SIG-M5 treated with dmso at 0.1 percent for 504 hours (cell line): ENCODE data around the gene RGS9BP.
A peak's percentile ranks its signal among the peaks of the same experiment; 100 is the strongest.
"Not testable (repeated sequence)": the region's sequence is repeated elsewhere in the genome, so short reads cannot be mapped to it uniquely, and the experiment has no call there.

Experiments
- DNase-seq: peaks from one replicate; lab custom pipeline; 2025; ENCODE audit not compliant: unreplicated experiment; lab: John Stamatoyannopoulos, UW

Gene RGS9BP, protein sequence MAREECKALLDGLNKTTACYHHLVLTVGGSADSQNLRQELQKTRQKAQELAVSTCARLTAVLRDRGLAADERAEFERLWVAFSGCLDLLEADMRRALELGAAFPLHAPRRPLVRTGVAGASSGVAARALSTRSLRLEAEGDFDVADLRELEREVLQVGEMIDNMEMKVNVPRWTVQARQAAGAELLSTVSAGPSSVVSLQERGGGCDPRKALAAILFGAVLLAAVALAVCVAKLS

DNA sequence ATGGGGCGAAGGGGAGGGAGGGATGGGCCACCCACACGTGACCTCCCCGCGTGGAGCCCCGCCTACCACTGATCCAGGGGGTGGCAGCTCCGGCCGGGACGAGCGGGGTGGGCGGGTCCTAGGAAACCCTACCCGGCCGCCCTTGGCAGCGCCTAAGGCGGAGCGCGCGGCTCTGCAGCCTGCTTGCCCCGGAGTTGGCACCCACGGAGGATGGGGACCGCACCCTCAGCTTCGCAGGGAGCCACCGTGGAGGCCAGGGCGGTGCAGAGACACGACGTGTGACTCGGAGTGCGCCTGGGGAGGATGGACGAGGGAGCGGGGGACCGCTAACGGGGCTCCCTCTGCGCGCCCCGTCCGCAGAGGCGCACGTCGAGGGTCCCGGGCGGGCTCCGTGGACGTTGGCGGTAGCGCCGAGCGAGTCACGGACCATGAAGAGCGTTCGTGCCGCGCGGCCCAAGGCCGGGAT is at the start of gene RGS9BP:
Gene RGS9BP, plus strand, starts transcription at position 129 of the 466 bp plus-strand sequence. CDS start 416 bp downstream, outside the sequence.
- DNase-seq: peak; percentile 59

DNA sequence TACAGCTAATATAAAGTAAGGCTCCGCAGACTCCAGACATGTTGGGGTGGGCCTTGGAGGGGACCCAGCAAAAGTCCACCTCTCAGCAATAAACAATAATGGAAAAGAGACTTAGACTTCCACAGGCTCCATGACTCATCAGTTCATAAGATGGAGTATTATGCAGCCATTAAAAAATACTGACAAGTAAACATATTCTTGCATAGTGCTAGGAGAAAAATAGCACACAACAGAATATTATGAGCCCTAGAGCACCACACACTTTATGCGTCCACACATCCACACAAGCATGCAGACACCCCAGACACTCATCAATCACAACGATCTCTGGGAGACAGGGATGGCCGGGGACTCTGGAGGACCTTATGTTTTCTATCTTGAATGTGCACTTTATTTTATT is 48.7 kb upstream of the RGS9BP start:
- no peak for DNase-seq

DNA sequence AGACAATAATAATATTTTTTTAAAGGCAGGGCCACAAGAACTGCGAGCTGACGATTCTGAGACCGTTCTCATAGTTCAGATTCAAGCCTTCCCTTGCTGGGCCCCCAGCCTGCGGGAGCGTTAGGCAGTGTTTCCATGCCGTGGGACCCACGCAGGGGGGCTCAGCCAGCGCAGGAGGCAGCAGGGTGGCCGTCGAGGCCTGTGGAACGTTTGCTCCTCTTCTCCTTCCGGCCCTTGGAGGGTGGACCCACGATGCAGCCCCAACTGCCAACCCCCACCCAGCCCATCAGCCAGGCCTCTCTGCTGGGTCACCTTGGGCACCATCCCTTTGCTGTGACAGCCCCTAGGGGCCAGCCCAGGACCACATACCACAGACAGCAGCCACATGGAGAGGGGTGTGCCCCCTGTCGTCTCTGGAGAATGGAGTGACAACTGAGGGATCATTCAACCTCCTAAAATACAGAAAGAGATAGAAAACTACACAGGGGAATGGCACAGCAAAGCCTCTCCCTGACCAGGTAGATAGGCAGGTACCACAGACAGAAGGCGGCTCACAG is 47.9 kb upstream of the RGS9BP start:
- no peak for DNase-seq

DNA sequence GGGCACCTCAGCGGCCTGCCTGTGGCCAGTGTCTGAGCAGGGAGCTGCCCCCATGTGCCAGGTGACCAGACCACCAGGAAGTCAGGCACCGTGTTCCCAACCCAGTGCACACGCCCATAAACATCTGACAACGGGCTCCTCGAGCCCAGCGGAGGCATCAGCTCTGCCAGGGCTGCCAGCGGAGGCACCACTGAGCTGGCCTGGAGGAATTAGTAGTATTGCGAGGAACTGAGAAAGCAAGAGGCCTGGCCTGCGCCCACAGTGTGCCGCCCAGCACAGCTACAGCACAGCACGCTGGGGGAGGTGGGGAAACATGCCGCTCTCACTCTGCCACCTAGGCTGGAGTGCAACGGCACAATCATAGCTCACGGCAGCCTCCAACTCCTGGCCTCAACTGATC is 45.3 kb upstream of the RGS9BP start:
- no peak for DNase-seq

DNA sequence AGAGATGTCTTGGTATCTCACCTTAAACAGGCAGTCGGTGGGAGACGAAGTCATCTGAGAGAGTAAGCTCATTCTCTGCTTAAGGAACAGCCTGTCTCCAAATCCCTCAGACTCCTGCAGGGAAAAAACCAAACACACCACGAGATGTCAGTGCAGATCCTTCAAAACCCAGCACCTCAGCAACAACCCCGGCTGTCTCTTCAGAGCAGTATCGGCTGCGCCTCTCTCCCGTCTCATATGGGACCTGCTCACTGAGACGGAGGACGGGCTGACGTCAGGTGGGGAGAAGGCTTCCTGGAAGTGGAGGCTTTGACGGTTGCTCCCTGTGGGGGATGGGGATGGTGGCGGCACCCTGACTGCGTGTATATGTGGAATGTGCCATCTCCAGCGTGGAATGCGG is 44.3 kb upstream of the RGS9BP start:
- DNase-seq: no peak

DNA sequence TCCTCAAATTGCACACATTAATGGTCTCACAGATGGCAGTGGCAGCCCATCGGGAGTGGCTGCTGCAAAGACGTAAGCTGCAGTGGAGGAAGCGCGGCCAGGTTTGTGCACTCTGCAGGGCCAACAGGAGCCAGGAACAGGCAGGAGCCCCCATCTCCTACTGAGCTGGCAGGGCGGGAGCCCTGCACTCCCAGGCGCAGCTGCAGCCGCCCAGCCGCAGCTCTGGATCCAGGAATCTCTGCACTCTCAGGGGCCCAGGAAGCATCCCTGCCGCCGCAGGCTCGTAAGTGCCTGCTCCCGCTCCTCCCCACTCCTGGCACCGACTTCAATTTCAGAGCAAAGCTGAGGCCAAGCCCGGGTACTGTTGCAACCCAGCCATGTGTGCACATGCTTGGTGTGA is 38.2 kb upstream of the RGS9BP start:
- DNase-seq: no peak

DNA sequence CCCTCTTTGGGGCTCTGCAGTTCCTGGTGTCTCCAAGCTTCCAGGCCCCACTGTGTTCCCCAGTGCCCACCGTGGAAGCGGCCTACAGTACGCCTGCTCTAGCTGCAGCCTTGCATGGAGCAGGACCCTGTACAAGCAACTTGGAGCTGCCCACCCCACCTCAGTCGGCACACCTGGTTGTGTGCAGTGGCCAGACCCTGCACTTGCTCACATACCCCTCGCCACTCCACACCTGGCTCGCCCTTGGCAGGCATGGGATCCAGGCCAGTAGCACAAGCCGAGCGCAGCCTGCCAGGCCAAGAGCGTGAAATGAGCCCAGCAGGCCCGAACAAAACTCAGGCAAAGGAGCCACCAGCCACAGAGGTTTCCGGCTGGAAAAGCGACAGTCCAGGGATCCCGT is 37.0 kb upstream of the RGS9BP start:
- no peak for DNase-seq

DNA sequence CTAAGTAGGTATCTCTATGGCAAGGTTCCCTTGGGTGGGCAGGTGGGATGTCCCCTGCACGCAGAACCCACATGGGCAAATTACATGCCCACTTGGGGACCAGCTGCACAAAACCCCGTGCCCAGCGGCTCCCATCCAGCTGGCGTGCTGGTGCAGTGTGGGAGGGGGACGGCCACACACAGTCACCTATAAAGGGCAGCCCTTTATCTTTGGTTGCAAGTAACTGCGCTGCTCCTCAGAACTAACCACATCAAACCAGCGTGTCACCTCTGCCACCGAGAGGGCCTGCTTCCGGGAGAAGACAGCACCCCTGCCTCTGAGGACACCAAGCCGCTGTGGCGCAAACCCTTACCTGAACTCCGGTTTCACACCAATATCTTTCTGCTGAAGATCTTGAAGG is 32.9 kb upstream of the RGS9BP start:
- no peak for DNase-seq

DNA sequence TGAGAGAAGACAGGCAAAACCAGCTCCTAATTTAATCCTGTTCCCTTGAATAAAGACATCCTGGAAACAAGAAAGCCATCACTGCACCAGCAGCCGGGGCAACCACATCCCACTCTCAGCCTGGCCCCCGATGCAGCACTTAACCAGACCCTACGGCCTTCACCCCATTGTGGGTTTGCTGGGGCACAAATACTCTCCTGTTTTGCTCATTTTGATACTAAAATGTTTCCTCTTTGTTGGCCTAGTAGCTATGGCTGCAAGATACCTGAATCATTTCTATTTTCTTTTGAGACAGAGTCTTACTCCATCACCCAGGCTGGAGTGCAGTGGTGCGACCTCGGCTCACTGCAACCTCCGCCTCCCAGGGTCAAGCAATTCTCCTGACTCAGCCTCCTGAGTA is 29.1 kb upstream of the RGS9BP start:
- DNase-seq: no peak

DNA sequence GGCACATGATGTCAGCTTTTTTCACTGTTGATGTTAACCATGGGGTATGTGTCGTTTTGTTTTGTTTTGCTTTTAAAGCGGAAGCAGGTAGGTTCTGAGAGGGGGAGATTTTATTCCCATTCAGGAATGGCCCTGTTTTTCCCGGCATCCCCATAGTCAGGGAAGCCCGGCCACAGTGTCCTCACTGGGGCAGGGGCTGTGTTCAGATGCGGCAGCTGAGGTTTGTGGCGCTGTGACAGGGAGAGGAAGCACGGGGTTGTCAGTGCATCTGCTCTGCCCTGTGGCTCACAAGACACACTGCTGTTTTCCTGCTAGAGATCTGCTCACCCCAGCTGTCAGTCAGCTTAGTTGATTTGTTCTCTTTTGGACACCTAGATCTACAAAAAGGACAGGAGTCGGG is 28.3 kb upstream of the RGS9BP start:
- DNase-seq: no peak

DNA sequence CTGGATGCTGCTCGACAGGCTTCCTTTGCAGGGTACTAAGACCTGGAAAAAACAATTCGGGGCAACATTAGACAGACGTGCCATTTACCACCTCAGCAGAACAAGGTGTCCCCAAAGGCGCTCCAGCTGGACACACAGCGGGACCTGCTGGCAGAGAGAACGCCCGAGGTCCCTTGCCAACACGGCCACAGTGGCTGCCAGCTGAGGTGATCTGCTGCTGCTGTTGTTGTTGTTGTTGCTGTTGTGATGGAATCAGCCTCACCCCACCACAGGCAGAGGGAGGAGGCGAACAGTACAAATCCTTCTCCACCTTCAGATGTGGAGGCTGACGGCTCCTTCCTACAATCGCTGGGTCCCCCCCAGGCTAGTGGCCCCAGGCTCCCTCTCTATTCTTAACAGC is 25.9 kb upstream of the RGS9BP start:
- DNase-seq: no peak

DNA sequence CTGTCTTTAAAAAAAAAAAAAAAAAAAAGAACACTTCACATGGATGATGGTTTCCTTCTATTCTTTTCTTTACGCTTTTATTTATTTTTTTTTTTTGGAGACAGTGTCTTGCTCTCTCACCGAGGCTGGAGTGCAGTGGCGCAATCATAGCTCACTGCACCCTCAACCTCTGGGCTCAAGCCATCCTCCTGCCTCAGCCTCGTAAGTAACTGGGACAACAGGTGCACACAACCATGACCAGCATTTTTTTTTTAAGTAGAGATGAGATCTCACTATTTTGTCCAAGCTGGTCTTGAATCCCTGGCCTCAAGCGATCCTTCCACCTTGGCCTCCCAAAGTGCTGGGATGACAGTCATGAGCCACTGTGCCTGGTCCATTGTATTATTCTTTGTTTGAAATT is 25.0 kb upstream of the RGS9BP start:
- DNase-seq: no peak

DNA sequence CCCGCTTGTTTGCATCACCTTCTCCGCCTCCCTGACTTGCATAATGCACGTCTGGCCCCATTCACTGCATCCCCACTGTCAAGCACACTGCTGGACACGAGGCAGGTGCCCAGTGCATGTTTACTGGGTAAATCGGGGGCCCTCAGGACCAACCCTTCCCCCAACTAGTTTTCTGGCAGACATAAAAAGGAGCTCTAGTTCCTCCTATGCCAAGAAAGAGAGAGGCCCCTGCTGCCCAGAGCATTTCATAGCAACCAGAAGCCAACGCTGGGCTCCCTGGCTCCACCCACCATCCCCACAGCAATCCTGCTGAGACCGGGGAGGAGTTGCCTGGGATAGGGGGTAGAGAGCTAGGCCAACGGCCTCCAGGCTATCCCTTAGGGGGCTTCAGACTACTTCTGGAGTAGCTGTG is 23.9 kb upstream of the RGS9BP start:
- peak; percentile 7 for DNase-seq

DNA sequence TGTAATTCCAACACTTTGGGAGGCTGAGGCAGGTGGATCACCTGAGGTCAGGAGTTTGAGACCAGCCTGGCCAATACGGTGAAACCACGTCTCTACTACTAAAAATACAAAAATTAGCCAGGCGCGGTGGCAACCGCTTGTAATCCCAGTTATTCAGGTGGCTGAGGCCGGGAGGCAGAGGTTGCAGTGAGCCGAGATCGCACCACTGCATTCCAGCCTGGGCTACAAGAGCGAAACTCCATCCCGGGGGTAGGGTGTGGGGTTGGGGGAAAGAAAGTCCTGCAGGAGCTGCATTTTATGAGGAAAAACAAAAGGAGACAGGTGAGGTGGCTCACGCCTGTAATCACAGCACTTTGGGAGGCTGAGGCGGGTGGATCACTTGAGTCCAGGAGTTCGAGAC is 23.3 kb upstream of the RGS9BP start:
- not testable (repeated sequence) for DNase-seq

DNA sequence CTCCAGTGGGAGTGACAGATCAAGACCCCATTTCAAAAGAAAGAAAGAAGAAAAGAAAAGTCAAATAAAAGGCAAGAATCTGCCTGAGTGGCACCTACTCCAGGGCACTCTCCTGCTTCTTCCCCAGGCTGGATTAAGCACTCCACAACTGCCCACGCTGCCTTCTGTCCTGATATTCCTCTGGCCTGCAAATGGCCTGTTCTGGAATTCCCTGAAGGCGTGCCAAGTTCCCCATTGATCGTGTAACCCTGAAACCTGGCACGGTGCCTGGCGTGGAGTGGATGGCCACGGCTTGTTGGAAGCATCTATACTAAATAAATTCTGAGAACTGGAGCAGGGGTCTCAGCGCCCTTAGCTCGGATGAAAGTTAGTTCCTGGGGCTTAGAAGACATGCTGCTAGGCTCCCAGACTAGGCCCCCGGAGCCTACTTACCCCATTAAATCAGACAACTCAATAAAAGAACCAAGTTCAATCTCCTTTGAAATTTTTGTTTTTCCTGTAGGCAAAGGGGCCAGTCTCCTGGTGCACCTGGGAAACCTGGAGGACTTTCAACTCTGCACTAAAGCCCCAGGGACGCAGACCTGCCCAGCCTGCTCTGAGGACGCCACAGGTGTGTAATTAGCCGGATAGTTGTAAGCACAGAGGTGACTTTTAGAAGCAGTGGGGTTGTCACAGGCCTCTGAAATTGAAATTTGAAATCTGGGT is 22.6 kb upstream of the RGS9BP start:
- no peak for DNase-seq

DNA sequence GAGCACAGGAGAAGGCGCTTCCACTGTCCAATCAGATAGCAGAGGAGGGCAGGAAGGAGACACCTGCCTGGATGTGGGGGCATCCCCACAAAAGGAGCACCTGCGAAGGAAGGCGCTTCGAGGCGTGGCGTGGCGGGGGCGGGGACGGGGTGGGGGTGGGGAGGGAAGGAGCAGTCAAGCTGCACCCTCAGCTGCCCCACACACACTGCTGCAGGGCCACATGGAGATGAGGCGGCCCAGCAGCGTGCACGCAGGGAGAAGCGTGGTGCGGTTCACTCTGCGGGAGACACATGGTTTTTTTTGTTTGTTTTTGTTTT is 22.1 kb upstream of the RGS9BP start:
- DNase-seq: no peak

DNA sequence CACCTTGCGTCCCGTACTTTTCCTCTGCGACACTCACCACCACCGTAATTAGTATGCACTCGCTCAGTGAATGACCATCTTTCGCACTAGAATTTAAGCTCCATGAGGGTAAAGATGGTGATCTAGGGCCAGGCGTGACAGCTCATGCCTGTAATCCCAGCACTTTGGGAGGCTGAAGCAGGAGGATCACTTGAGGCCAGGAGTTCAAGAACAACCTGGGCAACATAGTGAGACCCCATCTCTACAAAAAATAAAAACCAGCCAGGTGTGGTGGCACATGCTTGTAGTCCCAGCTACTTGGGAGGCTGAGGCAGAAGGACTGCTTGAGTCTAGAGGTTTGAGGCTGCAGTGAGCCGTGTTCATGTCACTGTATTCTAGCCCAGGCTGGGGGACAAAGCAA is 19.3 kb upstream of the RGS9BP start:
- not testable (repeated sequence) for DNase-seq

DNA sequence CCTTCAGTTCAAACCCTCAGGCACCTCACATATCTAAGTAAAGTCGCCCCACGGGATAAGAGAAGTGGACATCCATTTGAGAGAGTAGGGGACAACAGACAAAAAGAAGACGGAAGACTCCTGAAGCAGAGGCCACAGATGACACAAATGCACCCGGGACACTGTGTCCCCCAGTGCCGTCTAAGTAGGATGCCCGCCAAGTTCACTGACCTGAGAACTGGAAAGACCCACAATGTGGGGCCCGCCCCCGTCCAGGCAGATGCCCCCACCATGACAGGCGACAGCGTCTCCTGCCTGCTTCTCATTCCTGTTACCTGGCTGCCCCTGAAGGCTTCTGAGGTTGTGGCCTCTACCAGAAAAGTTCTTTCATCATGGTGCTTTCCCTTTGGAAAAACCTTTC is 17.6 kb upstream of the RGS9BP start:
- DNase-seq: no peak

DNA sequence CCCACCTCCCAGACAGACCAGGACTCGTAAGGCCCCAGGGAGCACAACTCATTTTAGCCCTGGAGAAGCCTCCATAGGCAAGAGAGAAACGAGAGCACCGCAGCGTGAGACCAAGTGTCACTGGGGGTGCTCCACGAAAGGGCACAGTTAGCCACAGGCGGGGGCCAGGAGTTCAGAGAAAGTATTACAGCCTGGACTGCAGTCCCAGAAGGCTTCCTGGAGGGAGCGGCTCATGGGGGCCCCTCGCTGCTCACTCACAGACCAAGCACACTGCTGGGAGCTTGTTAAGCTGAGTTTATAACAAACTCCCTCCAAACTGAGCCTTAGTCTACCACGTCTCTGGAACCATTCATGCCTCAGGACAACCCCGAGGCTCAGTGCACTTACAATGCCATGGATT is 17.1 kb upstream of the RGS9BP start:
- no peak for DNase-seq

DNA sequence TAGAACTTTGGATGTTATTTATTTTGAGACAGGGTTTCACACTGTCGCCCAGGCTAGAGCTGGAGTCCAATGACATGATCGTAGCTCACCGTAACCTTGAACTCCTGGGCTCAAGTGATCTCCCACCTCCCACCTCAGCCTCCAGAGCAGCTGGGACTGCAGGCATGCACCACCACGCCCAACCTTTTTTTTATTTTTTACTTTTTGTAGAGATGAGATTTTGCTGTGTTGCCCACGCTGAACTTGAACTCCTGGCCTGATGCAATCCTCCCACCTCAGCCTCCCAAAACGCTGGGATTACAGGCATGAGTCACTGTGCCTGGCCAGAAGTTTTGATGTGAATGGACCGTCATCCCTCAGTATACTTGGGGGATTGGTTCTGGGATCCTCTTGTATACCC is 14.3 kb upstream of the RGS9BP start:
- no peak for DNase-seq

DNA sequence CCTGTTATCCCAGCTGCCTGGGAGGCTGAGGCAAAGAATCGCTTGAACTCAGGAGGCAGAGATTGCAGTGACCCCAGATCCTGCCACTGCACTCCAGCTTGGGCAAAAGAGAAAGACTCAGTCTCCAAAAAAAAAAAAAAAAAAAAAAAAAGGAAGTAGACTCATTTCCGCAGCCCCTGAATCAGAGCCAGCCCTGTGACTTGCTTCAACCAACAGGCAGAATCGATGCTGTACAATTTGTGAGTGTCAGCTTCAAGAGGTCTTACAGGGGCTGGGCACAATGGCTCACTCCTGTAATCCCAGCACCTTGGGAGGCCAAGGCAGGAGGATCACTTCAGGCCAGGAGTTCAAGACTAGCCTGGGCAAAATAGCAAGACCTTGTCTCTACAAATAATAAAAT is 13.5 kb upstream of the RGS9BP start:
- DNase-seq: peak; percentile 21

DNA sequence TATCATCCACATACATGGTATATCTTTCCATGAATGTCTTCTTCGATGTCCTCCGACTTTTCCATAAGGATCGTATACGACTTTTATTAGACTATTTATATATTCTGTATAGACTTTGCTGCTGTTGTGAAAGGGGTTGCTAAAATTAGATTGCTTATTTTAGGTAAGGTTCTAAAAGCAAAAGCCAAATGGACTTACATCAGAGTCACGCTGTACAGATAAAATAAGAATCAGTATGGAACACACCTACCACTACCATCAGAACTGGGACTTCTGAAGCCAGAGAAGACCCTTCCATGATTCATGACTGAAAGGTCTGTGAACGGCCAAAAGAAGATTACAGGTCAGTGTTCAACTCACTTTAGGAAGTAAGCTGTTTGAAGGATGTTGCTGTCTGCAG is 9.6 kb upstream of the RGS9BP start:
- no peak for DNase-seq

DNA sequence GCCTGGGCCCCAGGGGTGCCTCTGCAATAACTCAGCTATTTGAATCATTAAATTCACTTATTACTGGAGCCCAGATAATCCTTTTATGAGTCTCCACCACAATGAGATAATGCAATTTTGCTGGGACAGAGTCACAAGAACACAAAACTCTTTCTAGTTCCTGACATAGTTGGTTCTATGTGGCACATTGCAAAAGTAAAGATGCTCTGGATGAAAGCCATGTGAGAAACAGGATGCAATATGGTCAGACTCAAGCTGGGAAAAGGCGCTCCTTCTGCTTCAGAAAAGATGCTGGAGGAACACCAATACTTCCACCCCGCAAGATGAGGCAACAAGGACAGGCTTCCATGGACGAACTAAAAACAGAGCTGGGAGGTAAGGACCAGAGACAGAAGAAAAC is 6.3 kb upstream of the RGS9BP start:
- no peak for DNase-seq
